Tongue (tissue), 3 donors: ENCODE measurements around the gene BCAS3. TPM values are rescaled to one million over a fixed set of nuclear protein-coding genes. Genes with fewer than 3 reads are reported as not detected.
"Not testable (repeated sequence)": the region's sequence is repeated elsewhere in the genome, so short reads cannot be mapped to it uniquely, and the experiment has no call there.

Experiments
- DNase-seq: peaks from one replicate; pipeline ENCODE4 v3.0.0-alpha.2; 2015
- small RNA-seq: library from RNA; depleted of rRNA; stranded (forward); fragments of <200 nt; gene quantifications from one replicate; pipeline ENCODE3, GENCODE V24; 2014; ENCODE audit warnings: low replicate concordance
- total RNA-seq: library from RNA; depleted of rRNA; stranded (reverse); fragments of >200 nt; gene quantifications from one replicate; pipeline ENCODE4 v1.2.3, GENCODE V29; 2014

The BCAS3 gene
- total RNA-seq, 1 donor from 2014 or later, result 40.2 TPM

GRCh38 chr17:61425682-61426481, 748.2 kb downstream of the BCAS3 start:
- DNase-seq, result no peak

- DNase-seq, result no peak
Observed at GRCh38 chr17:61426482-61427304, 749.0 kb downstream of the BCAS3 start.

GRCh38 chr17:61427567-61427966, 749.9 kb downstream of the BCAS3 start:
- no peak for DNase-seq

GRCh38 chr17:61429274-61429673, 751.6 kb downstream of the BCAS3 start:
- no peak for DNase-seq

GRCh38 chr17:61429831-61430230, 752.2 kb downstream of the BCAS3 start:
- not testable (repeated sequence) for DNase-seq

GRCh38 chr17:61431594-61432311, 754.1 kb downstream of the BCAS3 start:
- DNase-seq, result no peak

GRCh38 chr17:61436273-61436672, 758.6 kb downstream of the BCAS3 start:
- DNase-seq, result no peak

GRCh38 chr17:61436995-61437704, 759.5 kb downstream of the BCAS3 start:
- no peak for DNase-seq

- DNase-seq, result no peak
Observed at GRCh38 chr17:61440697-61441096, 763.0 kb downstream of the BCAS3 start.

GRCh38 chr17:61441507-61441906, 763.9 kb downstream of the BCAS3 start:
- not testable (repeated sequence) for DNase-seq

- no peak for DNase-seq
Observed at GRCh38 chr17:61442136-61442775, 764.6 kb downstream of the BCAS3 start.

Small RNA genes within 50 kb of the gene (small RNA-seq; reads per million reads assigned to genes)
- not detected for gene RF00019
- not detected for gene RN7SL448P
- gene RN7SL606P, result not detected
- gene RNU6-623P, result not detected

Other genes with a start within 250 kb of the BCAS3 start
- gene APPBP2, start 151.6 kb upstream of the BCAS3 start, total RNA-seq, result 51.7 TPM
- 11.2 TPM for gene PPM1D, start 77.7 kb upstream of the BCAS3 start, total RNA-seq